Measurements from ENCODE around the gene UBIAD1. TPM values are rescaled to one million over a fixed set of nuclear protein-coding genes. Genes with fewer than 3 reads are reported as not detected.

The UBIAD1 gene
- total and polyA plus RNA-seq, 2 of the 13 experiments (the other 11 are each of a cell fraction or from before 2014, with no cell fraction given), result 16.9 to 20.4 TPM

DNA sequence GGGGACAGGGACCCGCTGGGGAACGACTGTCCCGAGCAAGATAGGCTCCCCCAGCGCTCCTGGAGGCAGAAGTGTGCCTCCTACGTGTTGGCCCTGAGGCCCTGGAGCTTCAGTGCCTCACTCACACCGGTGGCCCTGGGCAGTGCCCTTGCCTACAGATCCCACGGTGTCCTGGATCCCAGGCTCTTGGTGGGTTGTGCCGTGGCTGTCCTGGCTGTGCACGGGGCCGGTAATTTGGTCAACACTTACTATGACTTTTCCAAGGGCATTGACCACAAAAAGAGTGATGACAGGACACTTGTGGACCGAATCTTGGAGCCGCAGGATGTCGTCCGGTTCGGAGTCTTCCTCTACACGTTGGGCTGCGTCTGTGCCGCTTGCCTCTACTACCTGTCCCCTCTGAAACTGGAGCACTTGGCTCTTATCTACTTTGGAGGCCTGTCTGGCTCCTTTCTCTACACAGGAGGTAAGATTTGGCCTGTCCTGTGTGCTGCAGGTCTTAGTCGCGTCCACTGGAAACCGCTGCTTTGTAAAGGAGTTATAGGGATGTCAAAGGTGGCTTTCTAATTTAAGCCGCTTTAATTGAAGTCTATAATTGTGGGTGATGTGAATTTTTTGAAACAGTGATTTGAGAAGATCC lies 717 bp downstream of the UBIAD1 start (continued):
- TF ChIP-seq, protein P1, sequence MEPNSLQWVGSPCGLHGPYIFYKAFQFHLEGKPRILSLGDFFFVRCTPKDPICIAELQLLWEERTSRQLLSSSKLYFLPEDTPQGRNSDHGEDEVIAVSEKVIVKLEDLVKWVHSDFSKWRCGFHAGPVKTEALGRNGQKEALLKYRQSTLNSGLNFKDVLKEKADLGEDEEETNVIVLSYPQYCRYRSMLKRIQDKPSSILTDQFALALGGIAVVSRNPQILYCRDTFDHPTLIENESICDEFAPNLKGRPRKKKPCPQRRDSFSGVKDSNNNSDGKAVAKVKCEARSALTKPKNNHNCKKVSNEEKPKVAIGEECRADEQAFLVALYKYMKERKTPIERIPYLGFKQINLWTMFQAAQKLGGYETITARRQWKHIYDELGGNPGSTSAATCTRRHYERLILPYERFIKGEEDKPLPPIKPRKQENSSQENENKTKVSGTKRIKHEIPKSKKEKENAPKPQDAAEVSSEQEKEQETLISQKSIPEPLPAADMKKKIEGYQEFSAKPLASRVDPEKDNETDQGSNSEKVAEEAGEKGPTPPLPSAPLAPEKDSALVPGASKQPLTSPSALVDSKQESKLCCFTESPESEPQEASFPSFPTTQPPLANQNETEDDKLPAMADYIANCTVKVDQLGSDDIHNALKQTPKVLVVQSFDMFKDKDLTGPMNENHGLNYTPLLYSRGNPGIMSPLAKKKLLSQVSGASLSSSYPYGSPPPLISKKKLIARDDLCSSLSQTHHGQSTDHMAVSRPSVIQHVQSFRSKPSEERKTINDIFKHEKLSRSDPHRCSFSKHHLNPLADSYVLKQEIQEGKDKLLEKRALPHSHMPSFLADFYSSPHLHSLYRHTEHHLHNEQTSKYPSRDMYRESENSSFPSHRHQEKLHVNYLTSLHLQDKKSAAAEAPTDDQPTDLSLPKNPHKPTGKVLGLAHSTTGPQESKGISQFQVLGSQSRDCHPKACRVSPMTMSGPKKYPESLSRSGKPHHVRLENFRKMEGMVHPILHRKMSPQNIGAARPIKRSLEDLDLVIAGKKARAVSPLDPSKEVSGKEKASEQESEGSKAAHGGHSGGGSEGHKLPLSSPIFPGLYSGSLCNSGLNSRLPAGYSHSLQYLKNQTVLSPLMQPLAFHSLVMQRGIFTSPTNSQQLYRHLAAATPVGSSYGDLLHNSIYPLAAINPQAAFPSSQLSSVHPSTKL (CRISPR knock-in tag; IDR thresholded peaks at IDR 0.05), result no peak
- TF ChIP-seq ZFP82 (CRISPR knock-in tag; IDR thresholded peaks at IDR 0.05; ENCODE audit: borderline replicate concordance), result no peak
- TF ChIP-seq, protein P2, sequence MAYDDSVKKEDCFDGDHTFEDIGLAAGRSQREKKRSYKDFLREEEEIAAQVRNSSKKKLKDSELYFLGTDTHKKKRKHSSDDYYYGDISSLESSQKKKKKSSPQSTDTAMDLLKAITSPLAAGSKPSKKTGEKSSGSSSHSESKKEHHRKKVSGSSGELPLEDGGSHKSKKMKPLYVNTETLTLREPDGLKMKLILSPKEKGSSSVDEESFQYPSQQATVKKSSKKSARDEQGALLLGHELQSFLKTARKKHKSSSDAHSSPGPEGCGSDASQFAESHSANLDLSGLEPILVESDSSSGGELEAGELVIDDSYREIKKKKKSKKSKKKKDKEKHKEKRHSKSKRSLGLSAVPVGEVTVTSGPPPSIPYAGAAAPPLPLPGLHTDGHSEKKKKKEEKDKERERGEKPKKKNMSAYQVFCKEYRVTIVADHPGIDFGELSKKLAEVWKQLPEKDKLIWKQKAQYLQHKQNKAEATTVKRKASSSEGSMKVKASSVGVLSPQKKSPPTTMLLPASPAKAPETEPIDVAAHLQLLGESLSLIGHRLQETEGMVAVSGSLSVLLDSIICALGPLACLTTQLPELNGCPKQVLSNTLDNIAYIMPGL (CRISPR knock-in tag; IDR thresholded peaks at IDR 0.05; ENCODE audit: borderline replicate concordance in 1 of 2, low read depth in 1 of 2), result no peak
- no peak; the same call in 1 of the 2 replicates for TF ChIP-seq KLF6 (CRISPR knock-in tag; IDR thresholded peaks at IDR 0.05)
- 0 out of 2 replicates have a peak, but pooled peaks have one; percentile 68 for TF ChIP-seq KMT2A (CRISPR knock-in tag; IDR thresholded peaks at IDR 0.05)
- TF ChIP-seq, protein P3, sequence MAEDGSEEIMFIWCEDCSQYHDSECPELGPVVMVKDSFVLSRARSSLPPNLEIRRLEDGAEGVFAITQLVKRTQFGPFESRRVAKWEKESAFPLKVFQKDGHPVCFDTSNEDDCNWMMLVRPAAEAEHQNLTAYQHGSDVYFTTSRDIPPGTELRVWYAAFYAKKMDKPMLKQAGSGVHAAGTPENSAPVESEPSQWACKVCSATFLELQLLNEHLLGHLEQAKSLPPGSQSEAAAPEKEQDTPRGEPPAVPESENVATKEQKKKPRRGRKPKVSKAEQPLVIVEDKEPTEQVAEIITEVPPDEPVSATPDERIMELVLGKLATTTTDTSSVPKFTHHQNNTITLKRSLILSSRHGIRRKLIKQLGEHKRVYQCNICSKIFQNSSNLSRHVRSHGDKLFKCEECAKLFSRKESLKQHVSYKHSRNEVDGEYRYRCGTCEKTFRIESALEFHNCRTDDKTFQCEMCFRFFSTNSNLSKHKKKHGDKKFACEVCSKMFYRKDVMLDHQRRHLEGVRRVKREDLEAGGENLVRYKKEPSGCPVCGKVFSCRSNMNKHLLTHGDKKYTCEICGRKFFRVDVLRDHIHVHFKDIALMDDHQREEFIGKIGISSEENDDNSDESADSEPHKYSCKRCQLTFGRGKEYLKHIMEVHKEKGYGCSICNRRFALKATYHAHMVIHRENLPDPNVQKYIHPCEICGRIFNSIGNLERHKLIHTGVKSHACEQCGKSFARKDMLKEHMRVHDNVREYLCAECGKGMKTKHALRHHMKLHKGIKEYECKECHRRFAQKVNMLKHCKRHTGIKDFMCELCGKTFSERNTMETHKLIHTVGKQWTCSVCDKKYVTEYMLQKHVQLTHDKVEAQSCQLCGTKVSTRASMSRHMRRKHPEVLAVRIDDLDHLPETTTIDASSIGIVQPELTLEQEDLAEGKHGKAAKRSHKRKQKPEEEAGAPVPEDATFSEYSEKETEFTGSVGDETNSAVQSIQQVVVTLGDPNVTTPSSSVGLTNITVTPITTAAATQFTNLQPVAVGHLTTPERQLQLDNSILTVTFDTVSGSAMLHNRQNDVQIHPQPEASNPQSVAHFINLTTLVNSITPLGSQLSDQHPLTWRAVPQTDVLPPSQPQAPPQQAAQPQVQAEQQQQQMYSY (CRISPR knock-in tag; IDR thresholded peaks at IDR 0.05), result 0 out of 2 replicates have a peak, but pooled peaks have one; percentile 19
- TF ChIP-seq XRCC5 (optimal IDR thresholded peaks at IDR 0.05; ENCODE audit: low read length), result peak; percentile 7
- no peak for TF ChIP-seq MAFF (IDR thresholded peaks at IDR 0.05; ENCODE audit: low read depth, low read length)
- TF ChIP-seq CAMTA2 (CRISPR knock-in tag; IDR thresholded peaks at IDR 0.05; ENCODE audit: borderline replicate concordance), result no peak
- 0 out of 2 replicates have a peak, but pooled peaks have one; percentile 9 for TF ChIP-seq SRY (CRISPR knock-in tag; IDR thresholded peaks at IDR 0.05)
- TF ChIP-seq, protein P4, sequence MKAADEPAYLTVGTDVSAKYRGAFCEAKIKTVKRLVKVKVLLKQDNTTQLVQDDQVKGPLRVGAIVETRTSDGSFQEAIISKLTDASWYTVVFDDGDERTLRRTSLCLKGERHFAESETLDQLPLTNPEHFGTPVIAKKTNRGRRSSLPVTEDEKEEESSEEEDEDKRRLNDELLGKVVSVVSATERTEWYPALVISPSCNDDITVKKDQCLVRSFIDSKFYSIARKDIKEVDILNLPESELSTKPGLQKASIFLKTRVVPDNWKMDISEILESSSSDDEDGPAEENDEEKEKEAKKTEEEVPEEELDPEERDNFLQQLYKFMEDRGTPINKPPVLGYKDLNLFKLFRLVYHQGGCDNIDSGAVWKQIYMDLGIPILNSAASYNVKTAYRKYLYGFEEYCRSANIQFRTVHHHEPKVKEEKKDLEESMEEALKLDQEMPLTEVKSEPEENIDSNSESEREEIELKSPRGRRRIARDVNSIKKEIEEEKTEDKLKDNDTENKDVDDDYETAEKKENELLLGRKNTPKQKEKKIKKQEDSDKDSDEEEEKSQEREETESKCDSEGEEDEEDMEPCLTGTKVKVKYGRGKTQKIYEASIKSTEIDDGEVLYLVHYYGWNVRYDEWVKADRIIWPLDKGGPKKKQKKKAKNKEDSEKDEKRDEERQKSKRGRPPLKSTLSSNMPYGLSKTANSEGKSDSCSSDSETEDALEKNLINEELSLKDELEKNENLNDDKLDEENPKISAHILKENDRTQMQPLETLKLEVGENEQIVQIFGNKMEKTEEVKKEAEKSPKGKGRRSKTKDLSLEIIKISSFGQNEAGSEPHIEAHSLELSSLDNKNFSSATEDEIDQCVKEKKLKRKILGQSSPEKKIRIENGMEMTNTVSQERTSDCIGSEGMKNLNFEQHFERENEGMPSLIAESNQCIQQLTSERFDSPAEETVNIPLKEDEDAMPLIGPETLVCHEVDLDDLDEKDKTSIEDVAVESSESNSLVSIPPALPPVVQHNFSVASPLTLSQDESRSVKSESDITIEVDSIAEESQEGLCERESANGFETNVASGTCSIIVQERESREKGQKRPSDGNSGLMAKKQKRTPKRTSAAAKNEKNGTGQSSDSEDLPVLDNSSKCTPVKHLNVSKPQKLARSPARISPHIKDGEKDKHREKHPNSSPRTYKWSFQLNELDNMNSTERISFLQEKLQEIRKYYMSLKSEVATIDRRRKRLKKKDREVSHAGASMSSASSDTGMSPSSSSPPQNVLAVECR (CRISPR knock-in tag; IDR thresholded peaks at IDR 0.05; ENCODE audit: borderline replicate concordance), result peak; percentile 83; the same call in 1 of the 2 replicates
- TF ChIP-seq SUZ12 (IDR thresholded peaks at IDR 0.05; ENCODE audit: low read depth, low read length), result no peak
- no peak for TF ChIP-seq EP300 (IDR thresholded peaks at IDR 0.05; ENCODE audit: low read depth in 2 of 2, low read length in 2 of 2)
- TF ChIP-seq EP300 (CRISPR knock-in tag; IDR thresholded peaks at IDR 0.05; ENCODE audit: borderline replicate concordance), result no peak

Data from HepG2 (cell line).